22Rv1 (cell line): ENCODE data around the gene SPECC1L.

Source experiments
- H3K27ac ChIP-seq: fragments of 450-650 bp; 2 replicates; pipeline ENCODE4 v1.5.1; 2017
- CTCF ChIP-seq: fragments of 450-650 bp; IDR thresholded peaks from 2 replicates; pipeline ENCODE4 v1.5.1; 2017; ENCODE audit warnings: mild to moderate bottlenecking
- ZFX ChIP-seq: fragments of 450-650 bp; IDR thresholded peaks from 2 replicates; pipeline ENCODE4 v1.6.1; 2017; ENCODE audit warnings: antibody characterized with exemption, borderline replicate concordance

The SPECC1L gene

GRCh38 chr22:24437741-24438328 lies 167.2 kb downstream of the SPECC1L start:
- H3K27ac ChIP-seq = no peak overlapping the region
- no peak for TF ChIP-seq ZFX
- TF ChIP-seq CTCF = peak; percentile 24; the same call in 1 of the 2 replicates

GRCh38 chr22:24440270-24440717 lies 169.7 kb downstream of the SPECC1L start:
- H3K27ac ChIP-seq = no peak overlapping the region
- no peak for TF ChIP-seq ZFX
- no peak for TF ChIP-seq CTCF

DNA sequence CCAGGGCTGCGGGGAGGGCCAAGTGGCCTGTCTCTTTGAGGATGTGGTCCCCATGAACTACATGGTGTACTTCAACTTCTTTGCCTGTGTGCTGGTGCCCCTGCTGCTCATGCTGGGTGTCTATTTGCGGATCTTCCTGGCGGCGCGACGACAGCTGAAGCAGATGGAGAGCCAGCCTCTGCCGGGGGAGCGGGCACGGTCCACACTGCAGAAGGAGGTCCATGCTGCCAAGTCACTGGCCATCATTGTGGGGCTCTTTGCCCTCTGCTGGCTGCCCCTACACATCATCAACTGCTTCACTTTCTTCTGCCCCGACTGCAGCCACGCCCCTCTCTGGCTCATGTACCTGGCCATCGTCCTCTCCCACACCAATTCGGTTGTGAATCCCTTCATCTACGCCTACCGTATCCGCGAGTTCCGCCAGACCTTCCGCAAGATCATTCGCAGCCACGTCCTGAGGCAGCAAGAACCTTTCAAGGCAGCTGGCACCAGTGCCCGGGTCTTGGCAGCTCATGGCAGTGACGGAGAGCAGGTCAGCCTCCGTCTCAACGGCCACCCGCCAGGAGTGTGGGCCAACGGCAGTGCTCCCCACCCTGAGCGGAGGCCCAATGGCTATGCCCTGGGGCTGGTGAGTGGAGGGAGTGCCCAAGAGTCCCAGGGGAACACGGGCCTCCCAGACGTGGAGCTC lies 170.2 kb downstream of the SPECC1L start:
- H3K27ac ChIP-seq = no peak overlapping the region
- TF ChIP-seq ZFX = no peak
- TF ChIP-seq CTCF = no peak

DNA sequence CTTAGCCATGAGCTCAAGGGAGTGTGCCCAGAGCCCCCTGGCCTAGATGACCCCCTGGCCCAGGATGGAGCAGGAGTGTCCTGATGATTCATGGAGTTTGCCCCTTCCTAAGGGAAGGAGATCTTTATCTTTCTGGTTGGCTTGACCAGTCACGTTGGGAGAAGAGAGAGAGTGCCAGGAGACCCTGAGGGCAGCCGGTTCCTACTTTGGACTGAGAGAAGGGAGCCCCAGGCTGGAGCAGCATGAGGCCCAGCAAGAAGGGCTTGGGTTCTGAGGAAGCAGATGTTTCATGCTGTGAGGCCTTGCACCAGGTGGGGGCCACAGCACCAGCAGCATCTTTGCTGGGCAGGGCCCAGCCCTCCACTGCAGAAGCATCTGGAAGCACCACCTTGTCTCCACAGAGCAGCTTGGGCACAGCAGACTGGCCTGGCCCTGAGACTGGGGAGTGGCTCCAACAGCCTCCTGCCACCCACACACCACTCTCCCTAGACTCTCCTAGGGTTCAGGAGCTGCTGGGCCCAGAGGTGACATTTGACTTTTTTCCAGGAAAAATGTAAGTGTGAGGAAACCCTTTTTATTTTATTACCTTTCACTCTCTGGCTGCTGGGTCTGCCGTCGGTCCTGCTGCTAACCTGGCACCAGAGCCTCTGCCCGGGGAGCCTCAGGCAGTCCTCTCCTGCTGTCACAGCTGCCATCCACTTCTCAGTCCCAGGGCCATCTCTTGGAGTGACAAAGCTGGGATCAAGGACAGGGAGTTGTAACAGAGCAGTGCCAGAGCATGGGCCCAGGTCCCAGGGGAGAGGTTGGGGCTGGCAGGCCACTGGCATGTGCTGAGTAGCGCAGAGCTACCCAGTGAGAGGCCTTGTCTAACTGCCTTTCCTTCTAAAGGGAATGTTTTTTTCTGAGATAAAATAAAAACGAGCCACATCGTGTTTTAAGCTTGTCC lies 171.0 kb downstream of the SPECC1L start:
- no peak overlapping the region for H3K27ac ChIP-seq
- TF ChIP-seq CTCF (no peak), ZFX (no peak)

DNA sequence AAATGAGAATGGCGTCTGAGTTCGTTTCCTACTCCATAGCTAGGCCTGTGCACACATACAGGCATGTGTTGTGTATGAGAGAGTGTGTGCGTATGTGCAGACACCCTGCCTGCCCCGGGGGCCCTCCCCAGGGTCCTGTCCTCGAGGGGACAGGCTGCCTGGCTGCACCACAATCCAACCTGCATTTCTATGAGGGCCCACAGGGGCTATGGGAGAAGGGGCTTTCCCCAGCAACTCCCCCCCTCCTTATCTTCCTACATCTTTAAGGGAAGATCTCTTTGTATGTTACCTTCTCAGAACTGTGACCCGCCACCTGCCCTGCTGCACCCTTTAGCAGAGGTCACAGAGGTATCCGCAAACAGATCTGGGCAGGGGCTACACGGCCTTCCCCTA lies 171.7 kb downstream of the SPECC1L start:
- TF ChIP-seq CTCF = no peak
- TF ChIP-seq ZFX = no peak

DNA sequence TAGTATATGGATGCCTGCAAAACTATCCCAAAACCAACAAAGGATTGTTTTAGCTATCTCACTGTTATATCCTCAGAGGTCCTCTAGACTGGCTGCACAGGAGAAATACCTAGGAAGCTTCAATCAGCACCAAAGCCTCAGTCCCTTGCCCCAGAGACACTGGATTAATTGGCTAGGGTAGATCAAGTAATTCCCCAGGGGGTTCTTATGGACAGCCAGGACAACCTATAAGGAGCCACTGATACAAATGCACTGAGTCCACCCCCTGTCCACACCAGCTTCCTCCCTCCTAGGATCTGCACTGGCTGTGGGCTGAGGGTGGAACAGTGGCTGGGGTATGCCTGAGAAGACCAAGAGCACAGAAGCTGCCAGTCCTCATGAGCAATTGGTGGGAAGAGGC lies 173.0 kb downstream of the SPECC1L start:
- TF ChIP-seq CTCF (no peak), ZFX (no peak)
- no peak overlapping the region for H3K27ac ChIP-seq

More for the DNA sequence above, 171.7 kb downstream of the SPECC1L start:
- no peak overlapping the region for H3K27ac ChIP-seq
